Smooth muscle cell of the brain vasculature (primary cell): ENCODE measurements around the gene TEAD1.

Experiments used
- DNase-seq: peaks from one replicate; pipeline ENCODE4 v3.0.0-alpha.2; 2012; ENCODE audit warnings: low read depth, low spot score

Gene TEAD1

DNA sequence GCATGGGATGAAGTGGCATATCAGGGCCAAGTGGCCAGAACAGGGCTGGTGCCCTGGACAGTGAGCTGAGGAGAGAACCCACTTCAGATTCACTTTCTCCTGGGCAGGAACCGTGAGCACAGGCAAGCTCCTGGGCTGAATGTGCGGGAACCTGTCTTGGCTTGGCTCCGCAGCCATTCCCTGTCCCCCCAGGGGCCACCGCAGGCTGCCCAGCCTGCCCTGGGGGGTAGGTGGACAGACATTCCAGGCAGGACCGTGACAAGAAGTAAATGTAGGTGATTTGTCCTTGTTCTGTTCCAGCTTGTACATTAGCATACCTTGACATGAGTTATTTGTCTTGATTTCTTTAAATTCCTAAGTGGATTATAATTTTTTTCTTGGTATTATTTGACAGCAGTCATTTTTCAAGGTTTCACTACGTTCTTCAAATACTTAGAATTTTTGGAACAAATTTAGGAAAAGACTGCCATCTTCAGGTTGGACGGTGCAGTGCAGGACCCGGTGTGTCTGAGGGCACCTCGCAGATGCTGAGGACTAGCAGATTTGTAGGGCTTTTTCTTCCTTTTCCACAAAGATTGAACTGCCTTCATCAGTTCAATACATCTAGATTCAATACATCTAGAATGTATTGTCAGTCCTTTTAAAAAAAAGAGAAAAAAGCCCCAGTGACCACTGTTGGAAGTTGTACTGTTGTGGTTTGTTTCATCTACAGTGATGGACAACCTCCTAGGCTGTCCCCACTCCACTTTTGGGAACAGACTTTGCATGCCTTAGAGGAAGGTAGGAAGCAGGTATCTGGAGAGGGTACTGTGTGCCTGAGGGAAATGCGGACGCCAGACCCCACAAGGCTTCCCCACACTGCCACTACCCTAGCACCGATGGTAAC is 219.8 kb downstream of the TEAD1 start:
- DNase-seq = peak; percentile 40

DNA sequence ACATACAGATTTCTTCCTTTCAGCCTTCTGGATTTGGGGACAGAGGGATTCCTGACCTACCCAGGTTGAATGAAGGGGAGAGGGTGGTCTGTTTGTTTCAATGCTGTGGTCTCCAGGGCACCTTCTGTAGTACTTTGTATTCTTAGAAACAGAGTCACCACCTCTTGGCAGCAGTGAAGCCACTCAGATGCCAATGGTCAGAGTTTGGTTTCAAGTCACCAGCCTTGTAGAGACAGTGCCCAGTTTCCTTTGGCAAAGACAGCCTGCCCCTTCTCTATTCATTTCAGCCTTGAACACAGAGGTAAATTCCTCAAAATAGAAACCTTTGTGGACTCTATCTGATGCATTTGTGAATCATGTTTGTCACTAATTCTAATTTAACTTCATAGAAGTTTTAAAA is 223.2 kb downstream of the TEAD1 start:
- DNase-seq = no peak

DNA sequence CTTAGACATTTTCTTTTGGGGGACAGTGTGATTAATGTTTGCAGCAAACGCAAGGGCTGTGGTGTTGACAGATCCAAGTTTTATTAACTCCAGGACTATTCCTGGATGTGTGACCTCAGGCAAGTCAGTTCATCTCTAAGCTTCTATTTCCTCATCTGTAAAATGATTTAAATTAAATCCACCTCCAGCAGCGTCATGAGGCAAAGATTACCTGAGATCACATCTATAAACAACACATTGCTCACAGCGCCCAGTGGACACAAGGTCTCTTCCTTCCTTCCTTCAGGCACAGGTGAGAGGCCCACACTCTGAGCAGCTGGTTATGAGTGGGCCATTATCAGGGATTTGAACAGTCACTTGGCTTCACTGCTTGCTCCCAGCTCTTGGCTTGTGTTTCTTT is 223.6 kb downstream of the TEAD1 start:
- DNase-seq = no peak

- peak; percentile 18 for DNase-seq
Measured at GRCh38 chr11:12900496-12900895, 226.3 kb downstream of the TEAD1 start.

GRCh38 chr11:12901272-12901671 is 227.1 kb downstream of the TEAD1 start:
- DNase-seq = no peak

DNA sequence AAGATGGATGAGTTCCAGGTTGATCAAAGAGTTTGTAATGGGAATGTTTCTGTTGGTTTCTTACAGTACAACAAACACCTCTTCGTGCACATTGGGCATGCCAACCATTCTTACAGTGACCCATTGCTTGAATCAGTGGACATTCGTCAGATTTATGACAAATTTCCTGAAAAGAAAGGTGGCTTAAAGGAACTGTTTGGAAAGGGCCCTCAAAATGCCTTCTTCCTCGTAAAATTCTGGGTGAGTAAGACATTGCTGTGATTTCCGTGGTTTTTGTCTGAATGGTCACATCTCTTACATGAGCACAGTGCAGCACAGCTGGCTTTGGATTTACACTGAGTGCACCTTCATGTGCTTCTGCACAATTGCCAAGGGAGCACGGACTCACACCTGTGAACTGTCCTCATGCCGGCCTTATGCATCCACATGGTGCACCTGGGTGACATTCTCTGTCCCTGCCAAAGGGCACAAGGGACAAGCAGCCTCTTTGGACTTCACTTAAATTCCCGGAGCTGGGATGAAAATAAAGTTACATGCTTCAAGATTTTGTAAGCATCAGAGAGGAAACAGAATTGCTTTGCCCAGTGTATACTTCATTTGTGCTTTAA is 227.8 kb downstream of the TEAD1 start:
- DNase-seq = no peak

DNA sequence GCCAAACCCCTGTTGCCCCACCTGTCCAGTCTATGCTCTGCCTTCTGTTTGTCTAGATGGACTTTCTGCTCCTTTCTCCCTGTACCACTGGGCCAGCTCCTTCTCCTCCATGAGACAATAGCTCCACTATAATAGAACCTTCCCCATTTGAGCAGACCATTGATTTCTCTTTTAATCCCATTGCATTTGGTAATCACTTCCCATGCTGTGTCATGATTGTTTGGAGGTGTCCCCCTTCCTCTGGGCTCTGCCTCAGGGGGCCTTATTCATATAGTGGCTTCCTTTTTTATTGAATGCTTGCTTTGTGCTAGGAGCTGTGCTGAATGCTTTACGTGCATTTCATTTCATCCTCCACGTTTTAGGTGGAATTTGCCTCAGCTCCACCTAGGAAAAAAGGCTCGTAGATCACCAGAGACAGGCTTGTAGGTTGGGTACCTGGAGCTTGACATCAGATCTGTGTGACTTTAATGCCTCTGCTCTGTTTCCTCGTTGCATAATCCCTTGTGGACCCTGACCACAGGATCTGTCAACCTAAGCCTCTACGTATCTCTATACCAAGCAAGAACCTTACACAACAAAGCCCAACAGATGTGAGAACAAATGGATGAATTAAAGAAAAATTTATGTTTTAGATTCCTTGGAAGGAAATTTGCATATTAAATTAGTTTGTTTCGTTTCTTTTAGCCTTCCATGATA is 228.7 kb downstream of the TEAD1 start:
- no peak for DNase-seq

GRCh38 chr11:12905435-12905834 is 231.2 kb downstream of the TEAD1 start:
- DNase-seq = no peak

GRCh38 chr11:12906501-12906900 is 232.3 kb downstream of the TEAD1 start:
- no peak for DNase-seq

- no peak for DNase-seq
Measured at GRCh38 chr11:12909879-12910278, 235.7 kb downstream of the TEAD1 start.

- DNase-seq = no peak
Measured at GRCh38 chr11:12914400-12914912, 240.2 kb downstream of the TEAD1 start.

DNA sequence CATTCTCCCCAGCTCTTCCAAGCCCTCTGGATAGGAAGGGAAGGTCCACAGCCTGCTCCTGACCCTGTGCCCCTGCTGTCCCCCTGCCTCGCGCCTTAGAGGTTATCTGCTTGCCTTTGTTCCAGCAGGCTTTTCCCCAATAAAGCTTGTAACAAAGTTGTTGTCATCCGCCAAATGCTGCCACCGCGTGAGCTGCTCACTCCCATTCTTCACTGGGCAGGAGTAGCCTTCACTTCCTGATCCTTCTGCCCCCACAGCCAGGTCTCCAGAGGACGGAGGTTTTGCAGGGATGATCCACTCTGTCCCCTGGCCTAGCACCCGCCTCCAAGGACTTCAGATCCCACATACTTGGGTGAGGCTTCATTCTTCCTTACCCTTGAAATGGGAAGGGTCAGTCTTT is 240.9 kb downstream of the TEAD1 start:
- no peak for DNase-seq

- no peak for DNase-seq
Measured at GRCh38 chr11:12917822-12918221, 243.6 kb downstream of the TEAD1 start.

DNA sequence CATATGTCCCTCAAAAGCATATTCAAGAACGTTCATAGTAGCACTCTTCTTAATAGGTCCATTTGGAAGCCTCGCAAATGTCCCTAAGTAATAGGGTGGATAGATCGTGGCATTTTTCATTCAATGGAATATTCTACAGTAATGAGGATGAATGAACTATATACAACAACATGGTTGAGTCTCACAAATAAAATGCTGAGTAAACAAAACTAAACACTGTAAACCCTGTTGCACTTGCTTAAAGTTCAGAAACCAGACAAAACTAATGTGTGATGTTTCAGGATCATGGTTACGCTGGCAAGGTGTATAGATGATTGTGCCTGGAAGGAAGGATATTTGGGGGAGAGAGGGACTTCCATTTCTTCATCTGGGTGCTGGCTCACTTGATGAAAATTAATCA is 244.4 kb downstream of the TEAD1 start:
- DNase-seq = no peak

- no peak for DNase-seq
Measured at GRCh38 chr11:12922418-12922817, 248.2 kb downstream of the TEAD1 start.

GRCh38 chr11:12922980-12923507 is 248.8 kb downstream of the TEAD1 start:
- no peak for DNase-seq

GRCh38 chr11:12924650-12925049 is 250.4 kb downstream of the TEAD1 start:
- no peak for DNase-seq

DNA sequence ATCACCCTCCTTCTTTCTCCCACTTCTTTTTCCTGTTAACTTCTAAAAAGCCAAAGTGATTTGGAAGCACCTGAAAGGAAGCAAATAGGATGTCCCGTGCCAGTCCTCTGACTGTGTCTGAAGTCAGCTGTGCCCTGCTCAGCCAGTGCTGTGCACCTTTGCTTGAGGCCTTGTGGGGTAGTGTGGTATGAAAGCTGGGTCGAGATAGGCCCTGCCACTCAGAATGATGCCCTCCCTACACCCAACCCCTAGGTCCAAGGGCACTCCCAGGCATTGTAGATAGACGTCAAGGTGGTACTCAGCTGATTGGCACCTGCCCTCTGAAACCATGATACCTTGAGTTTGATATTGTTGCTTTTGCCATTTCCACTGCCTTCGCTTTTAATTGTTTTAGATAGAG is 251.3 kb downstream of the TEAD1 start:
- DNase-seq = no peak

DNA sequence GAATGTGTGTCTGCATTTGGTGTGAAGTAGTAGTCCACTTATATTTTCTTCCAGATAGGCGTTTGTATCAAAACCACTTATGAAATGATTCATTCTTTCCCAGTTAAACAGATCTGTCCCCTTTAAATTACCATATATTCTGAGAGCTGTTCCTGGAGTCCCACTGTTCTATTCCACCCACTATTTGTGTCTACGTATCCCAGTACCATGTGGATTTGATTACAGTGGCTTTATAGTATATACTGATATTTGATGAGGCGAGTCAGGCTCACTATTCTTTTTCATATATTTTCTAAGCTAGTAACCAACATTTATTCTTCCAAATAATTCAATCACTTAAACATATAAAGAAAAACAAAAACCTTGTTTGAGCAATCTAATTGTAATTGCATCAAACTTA is 253.0 kb downstream of the TEAD1 start:
- no peak for DNase-seq

DNA sequence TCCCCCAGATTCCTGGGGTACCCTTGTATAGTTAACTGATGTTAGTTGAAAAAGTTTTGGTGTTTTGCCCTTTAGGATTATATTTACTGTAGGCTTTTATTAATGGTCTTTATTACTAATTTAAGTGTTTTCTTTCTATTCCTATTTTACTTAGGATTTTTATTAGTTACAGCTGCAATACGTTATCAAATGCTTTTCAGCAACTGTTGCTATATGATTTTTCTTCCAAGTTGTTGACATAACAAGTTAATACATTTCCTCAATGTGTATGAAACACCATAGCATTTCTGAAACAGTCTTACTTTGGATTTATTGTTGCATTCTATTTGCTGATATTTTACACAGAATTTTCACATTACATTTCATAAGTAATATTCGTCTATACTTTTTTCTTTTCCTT is 253.7 kb downstream of the TEAD1 start:
- DNase-seq = no peak

DNA sequence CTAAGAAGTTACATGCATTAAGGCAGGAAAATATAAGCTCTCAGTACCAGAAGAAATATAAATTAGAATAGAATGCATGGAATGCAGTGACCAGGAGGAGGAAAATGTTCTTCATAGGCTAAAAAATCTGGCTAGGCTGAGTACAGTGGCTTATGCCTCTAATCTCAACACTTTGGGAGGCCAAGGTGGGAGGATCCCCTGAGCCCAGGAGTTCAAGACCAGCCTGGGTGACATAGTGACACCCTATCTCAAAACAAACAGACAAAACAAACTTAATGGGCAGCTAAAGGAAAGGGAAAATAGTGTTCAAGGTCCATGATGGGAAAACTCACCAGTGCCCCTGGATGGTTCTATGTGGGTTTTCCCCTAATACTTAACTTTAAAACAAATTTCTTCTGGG is 256.6 kb downstream of the TEAD1 start:
- no peak for DNase-seq

DNA sequence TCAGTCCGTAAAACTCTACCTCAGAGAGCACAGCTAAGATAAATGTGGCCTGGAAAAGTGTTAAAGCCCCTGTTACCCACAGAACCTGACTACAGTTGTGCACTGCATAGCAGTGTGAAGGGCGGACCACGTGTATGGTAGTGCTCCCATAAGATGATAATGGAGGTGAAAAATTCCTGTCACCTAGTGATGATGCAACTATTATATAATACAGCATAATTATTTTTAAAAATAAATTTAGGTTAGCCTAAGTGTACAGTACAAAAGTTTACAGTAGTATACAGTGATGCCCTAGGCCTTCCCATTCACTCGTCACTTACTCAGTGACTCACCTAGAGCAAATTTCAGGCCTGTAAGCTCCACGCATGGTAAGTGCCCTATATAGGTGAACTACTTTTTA is 258.3 kb downstream of the TEAD1 start:
- no peak for DNase-seq
